IMR-90 (cell line): ENCODE results near the gene CACNA2D3. TPM values are rescaled to one million over a fixed set of nuclear protein-coding genes. Genes with fewer than 3 reads are reported as not detected.

Source experiments
- ATAC-seq: fragments of 200-7000 bp; cut with Tn5 transposase; 2 replicates; pipeline ENCODE4 v1.9.1; 2020; ENCODE audit warnings: low read depth, mild to moderate bottlenecking, moderate library complexity
- BruUV-seq: library from RNA; stranded (reverse); fragments of 400-500 nt; replicated peaks from 2 replicates; lab custom pipeline; 2021; lab: Mats Ljungman, UMichigan
- CTCF ChIA-PET: fragments of 300-600 bp; formaldehyde crosslinking; extraction: SDS; loops from one replicate; lab custom pipeline; 2021; ENCODE audit warnings: antibody characterized with exemption; lab: Yijun Ruan, JAX
- POLR2A ChIA-PET: fragments of 300-600 bp; sonication (Branson Sonifier 250); formaldehyde crosslinking; loops from one replicate; lab custom pipeline; 2022; ENCODE audit warnings: antibody characterized with exemption; ENCODE audit not compliant: unreplicated experiment; lab: Charles Lee
- DNase-seq: peaks from one replicate; pipeline ENCODE4 v3.0.0; 2013
- H2AFZ ChIP-seq: replicated peaks from 2 replicates; pipeline ENCODE3; 2013; ENCODE audit warnings: low read length, mild to moderate bottlenecking; ENCODE audit not compliant: poor library complexity
- H2AK5ac ChIP-seq: 2 replicates; pipeline ENCODE4 v1.6.1; 2013; ENCODE audit warnings: low read depth, low read length, inconsistent platforms
- H2AK9ac ChIP-seq: replicated peaks from 2 replicates; pipeline ENCODE3; 2013; ENCODE audit warnings: mild to moderate bottlenecking, low read depth, low read length, moderate library complexity; ENCODE audit not compliant: poor library complexity
- H2BK120ac ChIP-seq: 2 replicates; pipeline ENCODE4 v1.6.1; 2013; ENCODE audit warnings: low read depth, low read length, inconsistent platforms
- H2BK15ac ChIP-seq: 3 replicates; pipeline ENCODE4 v1.6.1; 2013; ENCODE audit warnings: low read depth, low read length, inconsistent platforms
- H2BK20ac ChIP-seq: 2 replicates; pipeline ENCODE4 v1.6.1; 2013; ENCODE audit warnings: low read depth, mild to moderate bottlenecking, inconsistent platforms, low read length, moderate library complexity
- H2BK5ac ChIP-seq: 2 replicates; pipeline ENCODE4 v1.6.1; 2013; ENCODE audit warnings: mild to moderate bottlenecking, low read depth, low read length, inconsistent platforms; ENCODE audit not compliant: poor library complexity, severe bottlenecking
- H3K14ac ChIP-seq: replicated peaks from 2 replicates; pipeline ENCODE4 v1.6.1; 2013; ENCODE audit warnings: low read depth, low read length, inconsistent platforms
- H3K18ac ChIP-seq: 2 replicates; pipeline ENCODE4 v1.6.1; 2013; ENCODE audit warnings: low read depth, low read length, control low read depth
- H3K23ac ChIP-seq: 2 replicates; pipeline ENCODE4 v1.6.1; 2013; ENCODE audit warnings: low read depth, low read length, inconsistent platforms
- H3K27ac ChIP-seq: 2 replicates; pipeline ENCODE4 v1.5.1; 2013; ENCODE audit warnings: mild to moderate bottlenecking, control low read depth, low read length; ENCODE audit not compliant: insufficient read depth
- H3K27me3 ChIP-seq: 2 replicates; pipeline ENCODE4 v1.6.1; 2013; ENCODE audit warnings: low read length; ENCODE audit not compliant: control insufficient read depth, insufficient read depth
- H3K36me3 ChIP-seq: 2 replicates; pipeline ENCODE4 v1.6.1; 2013; ENCODE audit warnings: low read length, mixed read lengths; ENCODE audit not compliant: control insufficient read depth, insufficient read depth
- H3K4ac ChIP-seq: 2 replicates; pipeline ENCODE4 v1.6.1; 2013; ENCODE audit warnings: low read depth, low read length, inconsistent platforms
- H3K4me1 ChIP-seq: 2 replicates; pipeline ENCODE4 v1.6.1; 2013; ENCODE audit warnings: low read length, mixed read lengths; ENCODE audit not compliant: control insufficient read depth, insufficient read depth
- H3K4me2 ChIP-seq: 2 replicates; pipeline ENCODE4 v1.6.1; 2013; ENCODE audit warnings: low read depth, mild to moderate bottlenecking, control low read depth, low read length, moderate library complexity
- H3K4me3 ChIP-seq: 2 replicates; pipeline ENCODE4 v1.5.1; 2013; ENCODE audit warnings: low read depth, mild to moderate bottlenecking, control low read depth, low read length, moderate library complexity; ENCODE audit not compliant: insufficient read depth
- H3K56ac ChIP-seq: 2 replicates; pipeline ENCODE4 v1.6.1; 2013; ENCODE audit warnings: low read length, inconsistent platforms; ENCODE audit not compliant: insufficient read depth; ENCODE audit errors: extremely low read depth
- H3K79me1 ChIP-seq, 2 experiments: 2 replicates each; pipeline ENCODE4 v1.6.1; 2013; ENCODE audit warnings: low read length in 2 of 2, inconsistent platforms in 1 of 2, low read depth in 1 of 2
- H3K9ac ChIP-seq: 2 replicates; pipeline ENCODE4 v1.6.1; 2013; ENCODE audit warnings: low read depth, low read length, control low read depth
- H3K9me1 ChIP-seq: 2 replicates; pipeline ENCODE4 v1.6.1; 2013; ENCODE audit warnings: low read length, inconsistent platforms; ENCODE audit not compliant: insufficient read depth
- H3K9me3 ChIP-seq: 2 replicates; pipeline ENCODE4 v1.6.1; 2013; ENCODE audit warnings: low read length; ENCODE audit not compliant: control insufficient read depth, insufficient read depth
- H4K20me1 ChIP-seq: 2 replicates; pipeline ENCODE4 v1.6.1; 2013; ENCODE audit warnings: low read length, inconsistent platforms; ENCODE audit not compliant: insufficient read depth
- H4K5ac ChIP-seq: 2 replicates; pipeline ENCODE4 v1.6.1; 2013; ENCODE audit warnings: mild to moderate bottlenecking, low read depth, low read length, control low read depth
- H4K8ac ChIP-seq, 2 experiments: 2 replicates each; pipeline ENCODE4 v1.6.1; 2013; ENCODE audit warnings: low read depth in 2 of 2, low read length in 2 of 2, control low read depth in 1 of 2, inconsistent platforms in 1 of 2
- H4K91ac ChIP-seq: 2 replicates; pipeline ENCODE4 v1.6.1; 2013; ENCODE audit warnings: low read depth, low read length, inconsistent platforms; ENCODE audit not compliant: insufficient read depth
- BHLHE40 ChIP-seq: fragments of 150-350 bp; IDR thresholded peaks from 2 replicates; pipeline ENCODE4 v1.6.1; 2016; ENCODE audit warnings: mild to moderate bottlenecking, low read depth, low read length
- CEBPB ChIP-seq: IDR thresholded peaks from 2 replicates; pipeline ENCODE4 v1.6.1; 2012; ENCODE audit warnings: low read depth, low read length, improper control_type of control experiment
- CHD1 ChIP-seq: IDR thresholded peaks from 2 replicates; pipeline ENCODE4 v1.6.1; 2012; ENCODE audit warnings: low read depth, low read length, improper control_type of control experiment
- CTCF ChIP-seq: conservative IDR thresholded peaks from 2 replicates; pipeline ENCODE4 v1.5.1; 2012; ENCODE audit warnings: mild to moderate bottlenecking, low read depth, low read length, improper control_type of control experiment
- ELK1 ChIP-seq: fragments of 150-350 bp; IDR thresholded peaks from 2 replicates; pipeline ENCODE4 v1.6.1; 2016; ENCODE audit warnings: low read depth, mild to moderate bottlenecking, low read length, moderate library complexity, borderline replicate concordance
- FOS ChIP-seq: fragments of 150-350 bp; IDR thresholded peaks from 2 replicates; pipeline ENCODE4 v1.6.1; 2016; ENCODE audit warnings: low read depth, low read length
- MAFK ChIP-seq: IDR thresholded peaks from 2 replicates; pipeline ENCODE4 v1.6.1; 2012; ENCODE audit warnings: low read depth, low read length, improper control_type of control experiment
- MAZ ChIP-seq: IDR thresholded peaks from 2 replicates; pipeline ENCODE4 v1.6.1; 2012; ENCODE audit warnings: low read depth, mild to moderate bottlenecking, low read length, improper control_type of control experiment, moderate library complexity, borderline replicate concordance
- MXI1 ChIP-seq: IDR thresholded peaks from 2 replicates; pipeline ENCODE4 v1.6.1; 2012; ENCODE audit warnings: low read depth, mild to moderate bottlenecking, low read length, moderate library complexity, borderline replicate concordance
- NFE2L2 ChIP-seq: fragments of 150-350 bp; IDR thresholded peaks from 2 replicates; pipeline ENCODE4 v1.6.1; 2016; ENCODE audit warnings: low read depth, mild to moderate bottlenecking, low read length
- POLR2A ChIP-seq: IDR thresholded peaks from 2 replicates; pipeline ENCODE4 v1.6.1; 2012; ENCODE audit warnings: mild to moderate bottlenecking, low read depth, low read length
- RAD21 ChIP-seq: IDR thresholded peaks from 2 replicates; pipeline ENCODE4 v1.6.1; 2012; ENCODE audit warnings: low read length, improper control_type of control experiment
- RCOR1 ChIP-seq: IDR thresholded peaks from 2 replicates; pipeline ENCODE4 v1.6.1; 2012; ENCODE audit warnings: mild to moderate bottlenecking, low read length, improper control_type of control experiment; ENCODE audit not compliant: insufficient replicate concordance
- RFX5 ChIP-seq: IDR thresholded peaks from 2 replicates; pipeline ENCODE4 v1.8.0; 2012; ENCODE audit warnings: low read depth, mild to moderate bottlenecking, low read length, moderate library complexity
- SMC3 ChIP-seq: fragments of 150-350 bp; IDR thresholded peaks from 2 replicates; pipeline ENCODE4 v1.6.1; 2016; ENCODE audit warnings: low read depth, mild to moderate bottlenecking, antibody characterized with exemption, low read length, moderate library complexity
- USF2 ChIP-seq: fragments of 150-350 bp; IDR thresholded peaks from 2 replicates; pipeline ENCODE4 v1.6.1; 2017; ENCODE audit warnings: mild to moderate bottlenecking, antibody characterized with exemption, low read length, low read depth
- WGBS, 2 experiments: methylation state at CpG; one replicate each; pipeline versions ENCODE4 v1.1.5 to v1.1.7; 2013; ENCODE audit warnings: missing lambda C conversion rate in 2 of 2; ENCODE audit not compliant: insufficient read length in 1 of 2; ENCODE audit errors: extremely low coverage in 2 of 2; 5-methylcytosine and 5-hydroxymethylcytosine counted together
- dilution Hi-C: fragments of 300-500 bp; cut with HindIII; formaldehyde crosslinking; loops from one replicate; pipeline ENCODE4 v1.14.3; 2018; ENCODE audit warnings: low sequenced_read_pairs; ENCODE audit not compliant: unreplicated experiment
- in situ Hi-C: fragments of 300-500 bp; cut with MboI; formaldehyde crosslinking; loops from 3 replicates; pipeline ENCODE4 v1.14.3; 2019; ENCODE audit warnings: low sequenced_read_pairs, inconsistent platforms, mixed read lengths
- intact Hi-C: fragments of 100-400 bp; cut with micrococcal nuclease; formaldehyde crosslinking; loops from 2 replicates; pipeline ENCODE4 v1.10.0; 2022
- polyA plus RNA-seq, 3 experiments: library from polyadenylated mRNA; depleted of rRNA; stranded (reverse); fragments of >200 nt; gene quantifications; 2 replicates each; pipeline ENCODE4 v1.2.3, GENCODE V29; 2012; ENCODE audit warnings: low replicate concordance in 1 of 3
- total RNA-seq: library from RNA; depleted of rRNA; stranded (reverse); fragments of >200 nt; gene quantifications from 2 replicates; pipeline ENCODE4 v1.2.3, GENCODE V29; 2012

CACNA2D3 gene
- total and polyA plus RNA-seq, 2 of the 4 experiments (the other 2 are of a cell fraction): 0.36 to 0.41 TPM

GRCh38 chr3:54841471-54841870, 719.1 kb downstream of the CACNA2D3 start:
- CTCF ChIA-PET: interaction anchor here (1.5 kb wide), 1 partner anchor 10 kb away, joined by 6 read pairs; no protein-coding TSS in a partner anchor
- intact Hi-C loops: no loop called here

More at GRCh38 chr3:54841471-54841870, 719.1 kb downstream of the CACNA2D3 start:
- Histone ChIP-seq H4K91ac (no peak overlapping the region), H2AK9ac (no peak overlapping the region), H3K56ac (no peak overlapping the region), H3K36me3 (no peaks in the 10 kb centered on the region), H3K4me1 (no peaks in the 10 kb centered on the region), H2BK120ac (no peak overlapping the region), H3K27ac (no peak overlapping the region), H3K9me3 (peaks cover 3% of the 10 kb centered on the region; the same call in 1 of the 2 replicates), H2AK5ac (no peak overlapping the region), H3K23ac (no peak overlapping the region), H2BK20ac (no peak overlapping the region), H2BK15ac (no peak overlapping the region), H2AFZ (no peak overlapping the region), H3K79me1 (no peaks in the 10 kb centered on the region), H3K27me3 (peaks cover 23% of the 10 kb centered on the region), H4K5ac (no peak overlapping the region), H3K4me3 (no peak overlapping the region), H3K9me1 (no peaks in the 10 kb centered on the region), H4K20me1 (no peaks in the 10 kb centered on the region), H3K9ac (no peak overlapping the region), H3K14ac (no peak overlapping the region), H3K18ac (no peak overlapping the region), H4K8ac (no peak overlapping the region), H3K4ac (no peak overlapping the region), H3K4me2 (no peak overlapping the region), H2BK5ac (no peak overlapping the region)
- BruUV-seq: no TSS peak
- no peak for DNase-seq
- dilution Hi-C loops: no loop called here
- no peak for ATAC-seq
- TF ChIP-seq SMC3 (no peak), USF2 (no peak), ELK1 (no peak), MAZ (no peak), FOS (no peak), NFE2L2 (no peak), CEBPB (no peak), POLR2A (no peak), CTCF (no peak), CHD1 (no peak), MXI1 (no peak), RAD21 (no peak), RCOR1 (no peak), BHLHE40 (no peak), MAFK (no peak), RFX5 (no peak)
- 52% methylated on average over 2 of the region's 4 CpGs; no CpG with 5 or more reads in 1 of the 2 experiments for WGBS, 2 experiments
- in situ Hi-C loops: loop anchor here (10.0 to 25.0 kb wide), 3 partner anchors 404 to 1203 kb away; no protein-coding TSS in a partner anchor
- POLR2A ChIA-PET: no interaction called here
